ENCODE results near the gene N4BP2L2.

Gene N4BP2L2

DNA sequence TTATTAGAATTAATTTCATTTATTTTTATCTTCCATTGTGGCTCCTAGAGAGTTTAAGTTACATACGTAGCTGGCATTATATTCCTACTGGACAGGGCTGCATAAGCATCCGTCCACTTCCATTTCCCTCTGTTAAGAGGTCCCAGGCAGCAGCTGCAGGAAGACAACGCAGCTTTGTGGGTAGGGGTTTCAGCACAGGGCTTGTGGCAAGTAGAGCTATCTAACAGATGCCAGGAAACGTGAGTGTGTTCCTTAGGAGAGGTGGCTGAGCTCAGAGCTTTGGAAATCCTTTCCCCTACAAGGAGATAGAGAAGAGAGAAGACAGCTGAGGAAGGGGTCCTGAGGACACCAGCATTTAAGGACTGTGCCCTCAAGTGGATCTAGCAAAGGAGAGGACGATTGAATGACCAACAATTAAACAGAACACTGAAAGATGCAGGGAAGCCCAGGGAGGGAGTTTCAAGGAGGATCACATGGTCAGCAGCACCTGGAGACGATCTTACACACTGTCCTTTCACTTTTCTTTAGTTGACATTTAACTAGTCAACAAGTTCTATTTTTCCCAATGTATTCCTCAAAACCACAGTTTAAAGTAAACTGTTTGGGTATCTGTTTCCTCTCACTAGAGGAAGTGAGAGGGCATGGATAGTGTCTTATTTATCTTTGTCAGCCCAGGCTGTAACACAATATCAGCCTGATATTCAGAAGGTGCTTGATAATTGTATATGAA is 108.4 kb downstream of the N4BP2L2 start:
- TF ChIP-seq ZNF8 (CRISPR knock-in tag; IDR thresholded peaks at IDR 0.05) (no peak), CSDC2 (CRISPR knock-in tag; IDR thresholded peaks at IDR 0.05) (no peak), ARNTL (CRISPR knock-in tag; IDR thresholded peaks at IDR 0.05; ENCODE audit: borderline replicate concordance, low read depth) (no peak)
- ATAC-seq = no peak

GRCh38 chr13:32429433-32429909 is 109.1 kb downstream of the N4BP2L2 start:
- no peak for TF ChIP-seq PATZ1 (CRISPR knock-in tag; IDR thresholded peaks at IDR 0.05; ENCODE audit: borderline replicate concordance)
- no peak for TF ChIP-seq ZFP3 (CRISPR knock-in tag; IDR thresholded peaks at IDR 0.05)
- TF ChIP-seq BACH2 (CRISPR knock-in tag; IDR thresholded peaks at IDR 0.05; ENCODE audit: borderline replicate concordance) = no peak
- TF ChIP-seq ESRRG (CRISPR knock-in tag; IDR thresholded peaks at IDR 0.05) = no peak
- no peak for TF ChIP-seq ZNF8 (CRISPR knock-in tag; IDR thresholded peaks at IDR 0.05)
- no peak for TF ChIP-seq ZNF70 (CRISPR knock-in tag; IDR thresholded peaks at IDR 0.05)
- no peak for TF ChIP-seq CSDC2 (CRISPR knock-in tag; IDR thresholded peaks at IDR 0.05)
- no peak for TF ChIP-seq CSRNP3 (CRISPR knock-in tag; IDR thresholded peaks at IDR 0.05)
- no peak for TF ChIP-seq ZC3H10 (CRISPR knock-in tag; IDR thresholded peaks at IDR 0.05)
- no peak for TF ChIP-seq ZFP30 (CRISPR knock-in tag; IDR thresholded peaks at IDR 0.05)
- TF ChIP-seq, protein P1, sequence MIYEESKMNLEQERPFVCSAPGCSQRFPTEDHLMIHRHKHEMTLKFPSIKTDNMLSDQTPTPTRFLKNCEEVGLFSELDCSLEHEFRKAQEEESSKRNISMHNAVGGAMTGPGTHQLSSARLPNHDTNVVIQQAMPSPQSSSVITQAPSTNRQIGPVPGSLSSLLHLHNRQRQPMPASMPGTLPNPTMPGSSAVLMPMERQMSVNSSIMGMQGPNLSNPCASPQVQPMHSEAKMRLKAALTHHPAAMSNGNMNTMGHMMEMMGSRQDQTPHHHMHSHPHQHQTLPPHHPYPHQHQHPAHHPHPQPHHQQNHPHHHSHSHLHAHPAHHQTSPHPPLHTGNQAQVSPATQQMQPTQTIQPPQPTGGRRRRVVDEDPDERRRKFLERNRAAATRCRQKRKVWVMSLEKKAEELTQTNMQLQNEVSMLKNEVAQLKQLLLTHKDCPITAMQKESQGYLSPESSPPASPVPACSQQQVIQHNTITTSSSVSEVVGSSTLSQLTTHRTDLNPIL (CRISPR knock-in tag; IDR thresholded peaks at IDR 0.05; ENCODE audit: low read depth) = no peak
- TF ChIP-seq RARB (CRISPR knock-in tag; IDR thresholded peaks at IDR 0.05) = no peak
- TF ChIP-seq SNAI2 (CRISPR knock-in tag; IDR thresholded peaks at IDR 0.05) = no peak
- TF ChIP-seq PPARA (CRISPR knock-in tag; IDR thresholded peaks at IDR 0.05; ENCODE audit: borderline replicate concordance) = no peak
- TF ChIP-seq OSR1 (CRISPR knock-in tag; IDR thresholded peaks at IDR 0.05) = no peak
- TF ChIP-seq GLIS3 (CRISPR knock-in tag; IDR thresholded peaks at IDR 0.05) = no peak
- TF ChIP-seq TCF4 (CRISPR knock-in tag; IDR thresholded peaks at IDR 0.05; ENCODE audit: borderline replicate concordance) = no peak
- TF ChIP-seq POU6F1 (CRISPR knock-in tag; IDR thresholded peaks at IDR 0.05; ENCODE audit: borderline replicate concordance, low read depth) = no peak
- TF ChIP-seq TOX (CRISPR knock-in tag; IDR thresholded peaks at IDR 0.05; ENCODE audit: borderline replicate concordance) = no peak
- ATAC-seq = no peak

- TF ChIP-seq RARB (CRISPR knock-in tag; IDR thresholded peaks at IDR 0.05) = no peak
- TF ChIP-seq, protein P1 (CRISPR knock-in tag; IDR thresholded peaks at IDR 0.05; ENCODE audit: low read depth) = no peak
- TF ChIP-seq ZNF8 (CRISPR knock-in tag; IDR thresholded peaks at IDR 0.05) = no peak
- no peak for TF ChIP-seq ZNF70 (CRISPR knock-in tag; IDR thresholded peaks at IDR 0.05)
- TF ChIP-seq OSR1 (CRISPR knock-in tag; IDR thresholded peaks at IDR 0.05) = no peak
- TF ChIP-seq SNAI2 (CRISPR knock-in tag; IDR thresholded peaks at IDR 0.05) = no peak
- no peak for ATAC-seq
Measured at GRCh38 chr13:32428581-32429432, 109.8 kb downstream of the N4BP2L2 start.
